Left ventricle myocardium inferior (tissue), 1 donor: ENCODE measurements around the gene PBX3. TPM values are rescaled to one million over a fixed set of nuclear protein-coding genes. Genes with fewer than 3 reads are reported as not detected.

Source experiments
- DNase-seq: peaks from one replicate; pipeline ENCODE4 v3.0.0-alpha.2; 2020
- H3K27ac ChIP-seq: fragments of 200-600 bp; replicated peaks from 2 replicates; pipeline ENCODE4 v1.8.0; 2021
- H3K27me3 ChIP-seq: fragments of 200-600 bp; 2 replicates; pipeline ENCODE4 v1.8.0; 2021; ENCODE audit warnings: low read depth
- H3K36me3 ChIP-seq: fragments of 200-600 bp; 2 replicates; pipeline ENCODE4 v1.8.0; 2021
- H3K4me1 ChIP-seq: fragments of 200-600 bp; 2 replicates; pipeline ENCODE4 v1.8.0; 2021
- H3K4me3 ChIP-seq: fragments of 200-600 bp; 2 replicates; pipeline ENCODE4 v1.8.0; 2021; ENCODE audit warnings: mild to moderate bottlenecking, moderate library complexity
- H3K9me3 ChIP-seq: fragments of 200-600 bp; replicated peaks from 2 replicates; pipeline ENCODE4 v1.8.0; 2021
- CTCF ChIP-seq: fragments of 200-600 bp; IDR thresholded peaks from 2 replicates; pipeline ENCODE4 v1.8.0; 2021; ENCODE audit warnings: antibody characterized with exemption, mild to moderate bottlenecking, borderline replicate concordance
- intact Hi-C: fragments of 100-400 bp; cut with micrococcal nuclease; formaldehyde crosslinking; loops from one replicate; pipeline ENCODE4 v1.11.0; 2022
- total RNA-seq: library from RNA; stranded (reverse); fragmentation: NEBNext Ultra II Directional; extraction: Animal tissue kit (Norgen Biotek cat#: 25700); gene quantifications from one replicate; pipeline ENCODE4 v1.2.1, GENCODE V29; 2021
- donor health status: DM: no; HTN: yes; CAD: no; lungs with severe emphysema.

PBX3 gene
- total RNA-seq, 1 donor from 2014 or later, result 44.2 TPM

- no peaks in the 10 kb centered on the region for H3K27me3 ChIP-seq
- no peaks in the 10 kb centered on the region for H3K9me3 ChIP-seq
- H3K4me1 ChIP-seq, result peaks cover 34% of the 10 kb centered on the region
- no peak for TF ChIP-seq CTCF
- DNase-seq, result no peak
- no peak overlapping the region for H3K27ac ChIP-seq
- intact Hi-C loops, result no loop called here
- no peak overlapping the region for H3K4me3 ChIP-seq
- H3K36me3 ChIP-seq, result no peaks in the 10 kb centered on the region
Observed at GRCh38 chr9:125902831-125903512, 155.8 kb downstream of the PBX3 start.

GRCh38 chr9:125904155-125904851 is 157.1 kb downstream of the PBX3 start:
- H3K36me3 ChIP-seq, result no peaks in the 10 kb centered on the region
- no peaks in the 10 kb centered on the region for H3K27me3 ChIP-seq
- DNase-seq, result no peak
- intact Hi-C loops, result no loop called here
- H3K9me3 ChIP-seq, result no peaks in the 10 kb centered on the region
- no peak for TF ChIP-seq CTCF
- H3K4me3 ChIP-seq, result no peak overlapping the region
- H3K4me1 ChIP-seq, result peaks cover 34% of the 10 kb centered on the region
- no peak overlapping the region for H3K27ac ChIP-seq

GRCh38 chr9:125906144-125906543 is 159.0 kb downstream of the PBX3 start:
- TF ChIP-seq CTCF, result no peak
- no peak for DNase-seq
- no peak overlapping the region for H3K27ac ChIP-seq
- H3K9me3 ChIP-seq, result no peaks in the 10 kb centered on the region
- H3K4me3 ChIP-seq, result no peak overlapping the region
- intact Hi-C loops, result no loop called here
- H3K27me3 ChIP-seq, result no peaks in the 10 kb centered on the region
- H3K4me1 ChIP-seq, result peaks cover 34% of the 10 kb centered on the region
- no peaks in the 10 kb centered on the region for H3K36me3 ChIP-seq

- no peaks in the 10 kb centered on the region for H3K9me3 ChIP-seq
- no peak for DNase-seq
- no peak overlapping the region for H3K4me3 ChIP-seq
- no peaks in the 10 kb centered on the region for H3K36me3 ChIP-seq
- H3K27ac ChIP-seq, result no peak overlapping the region
- no peaks in the 10 kb centered on the region for H3K27me3 ChIP-seq
- intact Hi-C loops, result no loop called here
- no peak for TF ChIP-seq CTCF
- peaks cover 31% of the 10 kb centered on the region for H3K4me1 ChIP-seq
Observed at GRCh38 chr9:125906893-125907292, 159.7 kb downstream of the PBX3 start.

- no peak for TF ChIP-seq CTCF
- no peak for DNase-seq
- no peak overlapping the region for H3K27ac ChIP-seq
- no peaks in the 10 kb centered on the region for H3K36me3 ChIP-seq
- no peak overlapping the region for H3K4me3 ChIP-seq
- H3K27me3 ChIP-seq, result no peaks in the 10 kb centered on the region
- H3K4me1 ChIP-seq, result peaks cover 20% of the 10 kb centered on the region
- H3K9me3 ChIP-seq, result no peaks in the 10 kb centered on the region
- intact Hi-C loops, result no loop called here
Observed at GRCh38 chr9:125908136-125908535, 161.0 kb downstream of the PBX3 start.
